IPS-18c (cell line): ENCODE measurements around the gene CREB3L4.

Experiments
- H3K4me3 ChIP-seq: 2 replicates; pipeline ENCODE4 v1.7.0; 2013; ENCODE audit warnings: low read depth, mild to moderate bottlenecking, low read length, moderate library complexity; ENCODE audit not compliant: insufficient read depth
- H3K9me3 ChIP-seq: one replicate; pipeline ENCODE4 v1.6.1; 2013; ENCODE audit warnings: mild to moderate bottlenecking, low read length, moderate library complexity; ENCODE audit not compliant: control insufficient read depth, insufficient read depth

CREB3L4 gene

GRCh38 chr1:153951801-153952200 lies 15.9 kb upstream of the CREB3L4 start:
- Histone ChIP-seq H3K9me3 (no peaks in the 10 kb centered on the region), H3K4me3 (no peak overlapping the region)

GRCh38 chr1:153953859-153954365 lies 13.8 kb upstream of the CREB3L4 start:
- H3K4me3 ChIP-seq = no peak overlapping the region

GRCh38 chr1:153954826-153955225 lies 12.9 kb upstream of the CREB3L4 start:
- Histone ChIP-seq H3K4me3 (no peak overlapping the region), H3K9me3 (no peaks in the 10 kb centered on the region)

More at GRCh38 chr1:153953859-153954365, 13.8 kb upstream of the CREB3L4 start:
- no peaks in the 10 kb centered on the region for H3K9me3 ChIP-seq

- Histone ChIP-seq H3K4me3 (peak overlapping the region; percentile 96), H3K9me3 (no peaks in the 10 kb centered on the region)
Measured at GRCh38 chr1:153956997-153957715, 10.5 kb upstream of the CREB3L4 start.

GRCh38 chr1:153957744-153958110 lies 10.0 kb upstream of the CREB3L4 start:
- peak overlapping the region; percentile 96 for H3K4me3 ChIP-seq
- no peaks in the 10 kb centered on the region for H3K9me3 ChIP-seq

GRCh38 chr1:153958111-153958960 lies 9.4 kb upstream of the CREB3L4 start, which contains the start of gene CRTC2:
Gene CRTC2 (minus strand): TSS chr1:153958612. CDS start chr1:153958497, 115 bp downstream.
- H3K4me3 ChIP-seq = peak within 1 kb of the TSS; percentile 96
- H3K9me3 ChIP-seq = no peaks in the 10 kb centered on the region

GRCh38 chr1:153958961-153959260 lies 8.8 kb upstream of the CREB3L4 start:
- peaks cover under 1% of the 10 kb centered on the region for H3K9me3 ChIP-seq
- H3K4me3 ChIP-seq = no peak overlapping the region

- no peak overlapping the region for H3K4me3 ChIP-seq
- H3K9me3 ChIP-seq = peaks cover 4% of the 10 kb centered on the region
Measured at GRCh38 chr1:153959454-153959853, 8.2 kb upstream of the CREB3L4 start.

- H3K9me3 ChIP-seq = peaks cover 4% of the 10 kb centered on the region
- no peak overlapping the region for H3K4me3 ChIP-seq
Measured at GRCh38 chr1:153960206-153960605, 7.5 kb upstream of the CREB3L4 start.

- peak overlapping the region; percentile 88 for H3K4me3 ChIP-seq
- peaks cover 4% of the 10 kb centered on the region for H3K9me3 ChIP-seq
Measured at GRCh38 chr1:153961421-153961820, 6.3 kb upstream of the CREB3L4 start.

GRCh38 chr1:153962088-153963029 lies 5.3 kb upstream of the CREB3L4 start:
- Histone ChIP-seq H3K9me3 (peaks cover 4% of the 10 kb centered on the region), H3K4me3 (peak overlapping the region; percentile 88)

- H3K4me3 ChIP-seq = peak within 1 kb of the TSS; percentile 88
- H3K9me3 ChIP-seq = peaks cover 4% of the 10 kb centered on the region
Measured at GRCh38 chr1:153963030-153963849, 4.5 kb upstream of the CREB3L4 start, which contains the start of gene SLC39A1. Gene SLC39A1 (minus strand): TSS chr1:153963537. CDS start chr1:153962715, 822 bp downstream.

GRCh38 chr1:153963850-153964331 lies 3.8 kb upstream of the CREB3L4 start:
- H3K4me3 ChIP-seq = peak overlapping the region; percentile 88
- peaks cover 4% of the 10 kb centered on the region for H3K9me3 ChIP-seq

GRCh38 chr1:153968000-153968363 lies 280 bp downstream of the CREB3L4 start:
- Histone ChIP-seq H3K4me3 (peak overlapping the region; percentile 81), H3K9me3 (peaks cover 4% of the 10 kb centered on the region)

- Histone ChIP-seq H3K4me3 (peak overlapping the region; percentile 81), H3K9me3 (peaks cover 4% of the 10 kb centered on the region)
Measured at GRCh38 chr1:153968408-153968807, 706 bp downstream of the CREB3L4 start.

GRCh38 chr1:153968972-153969371 lies 1.3 kb downstream of the CREB3L4 start:
- Histone ChIP-seq H3K9me3 (peaks cover 3% of the 10 kb centered on the region), H3K4me3 (peak overlapping the region; percentile 81; the same call in 1 of the 2 replicates)
